T follicular helper cell (primary cell): ENCODE data around the gene SAMD11.
"Not testable (repeated sequence)": the region's sequence is repeated elsewhere in the genome, so short reads cannot be mapped to it uniquely, and the experiment has no call there.

Source experiments
- DNase-seq: peaks from one replicate; pipeline ENCODE4 v3.0.0-alpha.2; 2020; ENCODE audit warnings: low read depth
- total RNA-seq, 2 experiments: gene quantifications; one replicate each; lab custom pipeline; 2026; lab: John Stamatoyannopoulos, UW

The SAMD11 gene, protein sequence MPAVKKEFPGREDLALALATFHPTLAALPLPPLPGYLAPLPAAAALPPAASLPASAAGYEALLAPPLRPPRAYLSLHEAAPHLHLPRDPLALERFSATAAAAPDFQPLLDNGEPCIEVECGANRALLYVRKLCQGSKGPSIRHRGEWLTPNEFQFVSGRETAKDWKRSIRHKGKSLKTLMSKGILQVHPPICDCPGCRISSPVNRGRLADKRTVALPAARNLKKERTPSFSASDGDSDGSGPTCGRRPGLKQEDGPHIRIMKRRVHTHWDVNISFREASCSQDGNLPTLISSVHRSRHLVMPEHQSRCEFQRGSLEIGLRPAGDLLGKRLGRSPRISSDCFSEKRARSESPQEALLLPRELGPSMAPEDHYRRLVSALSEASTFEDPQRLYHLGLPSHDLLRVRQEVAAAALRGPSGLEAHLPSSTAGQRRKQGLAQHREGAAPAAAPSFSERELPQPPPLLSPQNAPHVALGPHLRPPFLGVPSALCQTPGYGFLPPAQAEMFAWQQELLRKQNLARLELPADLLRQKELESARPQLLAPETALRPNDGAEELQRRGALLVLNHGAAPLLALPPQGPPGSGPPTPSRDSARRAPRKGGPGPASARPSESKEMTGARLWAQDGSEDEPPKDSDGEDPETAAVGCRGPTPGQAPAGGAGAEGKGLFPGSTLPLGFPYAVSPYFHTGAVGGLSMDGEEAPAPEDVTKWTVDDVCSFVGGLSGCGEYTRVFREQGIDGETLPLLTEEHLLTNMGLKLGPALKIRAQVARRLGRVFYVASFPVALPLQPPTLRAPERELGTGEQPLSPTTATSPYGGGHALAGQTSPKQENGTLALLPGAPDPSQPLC
- total RNA-seq = 0.26 to 0.48 reads per million in 2 experiments

DNA sequence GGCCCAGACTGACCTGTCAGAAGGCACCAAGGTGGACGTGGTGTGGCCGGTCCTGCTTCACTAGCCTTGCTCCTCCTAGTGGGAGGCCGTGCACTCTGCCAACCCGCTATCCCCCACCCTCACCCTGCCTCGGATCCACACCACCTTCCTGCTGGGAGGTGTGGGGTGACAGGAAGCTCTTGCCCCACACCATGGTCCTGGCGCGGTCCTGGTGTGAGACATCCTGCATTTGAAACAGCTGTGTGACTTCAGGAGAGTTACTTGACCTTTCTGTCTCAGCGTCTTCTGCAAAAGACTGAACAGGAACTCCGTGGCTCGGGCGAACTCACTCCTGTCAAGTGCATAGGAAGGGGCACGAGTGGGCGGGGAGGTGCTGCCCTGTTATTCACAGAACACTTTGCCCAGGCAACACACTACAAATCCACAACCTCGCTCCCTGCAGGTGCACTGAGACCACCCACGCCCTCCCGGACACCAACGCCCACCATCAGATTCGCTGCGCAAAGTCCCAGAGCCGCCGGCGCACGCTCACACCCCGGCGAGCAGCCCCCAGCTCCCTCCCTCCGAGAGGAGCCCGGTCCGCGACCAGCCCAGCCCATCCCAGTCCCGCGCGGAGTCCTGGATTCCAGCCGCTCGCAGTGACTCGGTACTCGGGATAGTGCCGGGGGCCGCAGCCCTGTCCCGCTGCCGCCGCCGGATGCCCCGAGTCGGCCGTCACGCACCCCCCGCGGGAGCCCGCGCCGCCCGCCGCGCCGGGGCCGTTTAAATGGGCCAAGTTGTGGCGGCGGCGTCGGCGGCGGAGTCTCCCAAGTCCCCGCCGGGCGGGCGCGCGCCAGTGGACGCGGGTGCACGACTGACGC, at the start of gene SAMD11:
Gene SAMD11 (plus strand): TSS at position 793 of the 860 bp plus-strand sequence. CDS start 509 bp downstream, outside the sequence.
- peak; percentile 47 for DNase-seq

DNA sequence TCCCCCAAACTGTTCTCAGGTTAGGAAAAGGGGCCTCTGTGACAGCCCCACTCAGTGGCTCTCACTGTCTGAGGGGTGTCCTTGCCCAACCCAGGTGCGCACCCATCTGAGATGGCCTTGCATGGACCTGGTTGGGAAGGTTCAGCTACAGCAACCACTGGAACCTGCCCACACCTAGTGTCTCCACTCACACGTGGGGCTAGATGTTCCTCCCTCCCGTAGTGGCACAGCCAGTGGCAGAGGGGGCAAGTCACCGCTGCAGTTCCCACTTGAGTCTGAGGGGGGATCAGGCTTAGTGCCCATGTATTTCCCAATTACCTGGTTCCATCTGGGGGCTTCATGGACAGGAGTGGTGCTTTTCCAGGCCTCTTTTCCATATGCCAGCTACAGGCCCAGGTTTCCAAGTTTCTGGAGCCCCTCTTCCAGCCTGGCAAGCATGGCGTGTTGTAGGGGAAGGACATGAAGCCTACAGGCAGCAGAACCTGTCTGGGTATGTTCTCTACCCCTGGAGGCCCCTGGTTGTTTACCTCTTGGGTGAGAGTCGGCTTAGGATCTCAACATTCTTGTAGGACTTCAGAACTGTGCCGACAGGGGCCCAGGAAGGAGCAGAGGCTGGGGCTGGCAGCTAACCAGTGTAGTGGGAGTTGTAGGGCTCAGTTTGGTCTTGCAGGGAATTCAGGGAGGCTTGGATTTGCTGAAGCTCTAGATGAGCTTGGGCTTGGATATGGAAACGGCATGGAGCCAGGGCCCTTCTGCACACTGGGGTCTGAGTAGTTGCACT, 47.1 kb upstream of the SAMD11 start:
- not testable (repeated sequence) for DNase-seq

DNA sequence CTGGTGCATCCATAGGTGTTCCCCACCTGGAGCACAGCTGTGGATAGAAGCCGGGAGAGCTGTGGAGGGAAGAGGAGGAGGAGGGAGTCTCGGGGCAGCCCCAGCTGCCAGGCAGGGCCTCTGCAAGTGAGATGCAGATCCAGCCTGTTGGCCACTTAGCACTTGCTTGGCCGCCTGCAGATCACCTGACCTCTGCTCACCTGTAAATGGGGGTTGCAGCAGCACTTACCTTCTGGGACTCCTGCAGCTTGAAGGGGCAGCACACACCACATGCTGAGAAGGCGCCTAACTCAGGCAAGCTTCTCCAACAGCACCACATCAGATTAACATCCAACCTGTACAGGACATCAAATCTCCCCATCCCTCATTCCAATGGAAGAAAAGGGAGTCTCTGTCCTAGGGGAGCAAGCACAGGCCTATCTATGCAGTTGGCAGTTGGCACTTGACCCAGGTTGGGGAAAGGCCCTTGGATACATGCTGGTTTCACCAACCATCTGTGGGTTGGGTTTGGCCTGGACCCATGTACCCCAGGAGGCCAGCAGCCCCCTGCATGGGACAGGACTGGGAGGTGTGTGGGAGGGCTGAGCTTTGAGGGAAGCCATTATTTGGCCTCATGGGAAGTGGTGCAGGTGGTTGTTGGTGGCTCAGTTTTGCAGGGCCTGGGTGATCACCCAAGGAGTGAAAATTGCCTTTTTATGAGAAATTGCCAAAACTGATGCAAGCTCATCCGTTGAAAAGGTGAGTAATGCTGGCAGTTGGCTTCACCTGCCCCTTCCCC, 46.3 kb upstream of the SAMD11 start:
- DNase-seq = not testable (repeated sequence)

DNA sequence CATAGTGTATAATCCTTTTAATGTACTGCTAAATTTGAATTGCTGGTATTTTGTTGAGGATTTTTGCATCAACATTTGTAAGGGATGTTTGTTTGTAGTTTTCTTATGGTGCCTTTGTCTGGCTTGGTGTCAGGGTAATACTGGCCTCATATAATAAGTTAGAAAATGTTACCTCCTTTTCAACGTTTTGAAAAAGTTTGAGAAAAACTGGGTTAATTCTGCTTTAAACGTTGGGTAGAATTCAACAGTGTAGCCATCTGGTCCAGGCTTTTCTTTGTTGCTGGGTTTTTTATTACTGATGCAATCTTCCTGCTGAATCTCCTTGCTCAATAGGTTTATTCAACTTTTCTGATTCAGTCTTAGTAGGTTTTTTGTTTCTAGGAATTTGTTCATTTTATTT, 43.2 kb upstream of the SAMD11 start:
- not testable (repeated sequence) for DNase-seq

DNA sequence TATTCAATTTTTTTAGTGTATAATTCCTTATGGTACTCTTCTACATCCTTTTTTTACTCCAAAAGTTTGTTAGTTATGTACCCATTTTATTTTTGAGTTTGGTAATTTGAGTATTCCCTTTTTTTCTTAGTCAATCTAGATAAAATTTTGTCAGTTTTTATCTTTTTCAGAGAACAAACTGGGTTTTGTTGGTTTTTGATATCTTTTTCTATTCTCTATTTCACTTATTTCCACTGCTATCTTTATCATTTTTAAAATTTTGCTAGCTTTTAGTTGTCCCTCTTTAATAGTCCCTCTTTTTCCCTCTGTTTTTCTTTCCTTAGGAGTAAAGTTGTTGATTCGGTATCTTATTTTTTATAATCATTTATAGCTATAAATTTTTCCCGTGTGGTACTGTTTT, 42.8 kb upstream of the SAMD11 start:
- not testable (repeated sequence) for DNase-seq

DNA sequence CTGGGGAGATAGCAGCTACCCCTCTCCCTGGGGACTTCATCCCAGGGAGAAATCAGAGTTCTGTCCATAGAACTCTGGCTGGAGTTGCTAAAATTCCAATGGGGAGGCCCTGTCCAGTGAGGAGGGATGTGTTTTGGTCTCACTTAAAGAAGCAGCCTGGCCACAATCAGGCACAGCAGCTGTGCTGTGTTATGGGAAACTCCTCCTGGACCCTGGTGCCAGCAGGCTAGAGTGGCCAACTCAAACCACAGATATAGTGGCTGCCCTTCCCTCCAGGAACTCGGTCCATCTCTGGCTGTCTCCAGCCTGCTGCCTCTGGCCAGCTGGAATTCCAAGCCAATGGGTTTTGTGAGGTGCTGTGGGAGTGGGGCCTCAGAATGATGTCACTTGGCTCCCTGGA, 37.4 kb upstream of the SAMD11 start:
- DNase-seq = no peak

DNA sequence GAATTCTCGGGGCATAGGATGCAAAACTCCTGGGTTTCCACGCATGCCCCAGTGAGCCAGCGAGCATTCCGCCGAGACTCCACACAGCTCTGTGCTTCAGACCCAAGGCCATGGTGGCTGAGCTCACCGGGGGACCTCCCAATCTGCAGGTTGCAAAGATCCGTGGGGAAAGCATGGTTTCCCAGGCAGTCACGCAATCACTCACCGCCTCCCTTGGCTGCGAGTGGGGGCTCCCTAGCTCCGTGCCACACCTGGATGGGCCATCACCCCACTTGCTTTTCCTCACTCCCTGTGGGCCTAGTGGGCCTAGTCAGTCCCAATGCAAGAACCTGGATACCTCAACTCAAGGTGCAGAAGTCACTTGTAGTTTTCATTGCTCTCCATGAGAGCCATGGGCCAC, 37.0 kb upstream of the SAMD11 start:
- no peak for DNase-seq

DNA sequence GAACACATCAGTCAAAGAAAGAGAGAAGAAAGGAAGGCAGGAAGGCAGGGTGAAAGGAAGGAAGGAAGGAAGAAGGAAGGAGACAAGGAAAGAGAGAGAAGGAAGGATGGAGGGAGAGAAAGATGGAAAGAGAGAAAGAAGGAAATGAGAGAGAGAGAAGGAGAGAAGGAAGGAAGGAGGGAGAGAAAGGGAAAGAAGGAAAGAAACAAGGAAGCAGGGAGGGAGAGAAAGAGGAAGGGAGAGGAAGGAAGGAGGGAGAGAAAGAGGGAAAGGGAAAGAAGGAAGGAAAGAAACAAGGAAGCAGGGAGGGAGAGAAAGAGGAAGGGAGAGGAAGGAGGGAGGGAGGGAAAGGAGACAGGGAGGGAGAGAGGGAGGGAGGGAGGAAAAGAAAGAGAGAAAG, 35.4 kb upstream of the SAMD11 start:
- DNase-seq = no peak

DNA sequence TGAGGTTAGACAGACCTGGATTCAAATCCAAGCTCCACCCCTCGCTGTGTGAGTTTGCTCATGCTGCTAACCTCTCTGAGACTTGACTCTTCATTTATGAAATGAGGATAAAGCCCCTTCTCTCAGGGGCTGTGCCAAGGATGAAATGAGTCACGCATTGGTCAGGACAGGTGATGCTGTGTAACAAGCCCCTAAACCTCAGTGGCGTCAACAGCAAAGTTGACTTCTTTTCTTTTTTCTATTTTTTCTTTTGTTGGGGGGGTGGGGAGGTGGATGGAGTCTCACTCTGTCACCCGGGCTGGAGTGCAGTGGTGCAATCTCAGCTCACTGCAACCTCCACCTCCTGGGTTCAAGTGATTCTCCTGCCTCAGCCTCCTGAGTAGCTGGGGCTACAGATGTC, 33.9 kb upstream of the SAMD11 start:
- not testable (repeated sequence) for DNase-seq

DNA sequence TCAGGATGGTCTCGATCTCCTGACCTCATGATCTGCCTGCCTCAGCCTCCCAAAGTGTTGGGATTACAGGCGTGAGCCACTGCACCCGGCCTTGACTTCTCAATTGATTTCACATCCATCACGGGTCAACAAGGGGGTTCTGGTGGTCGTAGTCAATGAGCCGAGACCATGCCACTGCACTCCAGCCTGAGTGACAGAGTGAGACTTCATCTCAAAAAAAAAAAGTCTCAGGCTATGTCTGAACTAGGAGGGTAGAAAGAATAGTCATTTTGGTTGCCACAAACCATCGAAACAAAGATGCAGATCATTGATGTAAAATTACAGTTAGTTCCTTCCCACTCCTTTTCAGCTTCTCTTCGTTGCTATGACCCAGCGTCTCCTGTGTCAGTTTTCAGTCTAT, 33.5 kb upstream of the SAMD11 start:
- DNase-seq = not testable (repeated sequence)

DNA sequence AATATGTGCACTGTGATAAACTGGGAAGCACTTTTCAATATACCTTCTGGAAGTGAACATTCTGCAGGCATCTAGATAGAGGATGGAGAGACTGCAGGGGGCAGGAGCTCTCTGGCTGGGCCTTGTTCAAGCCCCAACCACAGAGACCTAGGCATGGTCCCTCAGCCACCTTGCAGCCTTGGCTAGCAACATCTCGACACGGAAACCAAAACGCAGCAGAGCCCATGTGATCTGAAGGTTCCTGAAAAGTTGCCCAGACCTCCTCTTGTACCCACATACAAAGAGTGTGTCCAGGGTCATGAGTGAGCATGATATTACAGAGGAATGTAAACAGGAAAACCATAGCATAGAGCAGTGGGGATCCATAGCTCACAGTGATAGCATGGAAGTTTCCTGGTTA, 33.1 kb upstream of the SAMD11 start:
- DNase-seq = no peak

DNA sequence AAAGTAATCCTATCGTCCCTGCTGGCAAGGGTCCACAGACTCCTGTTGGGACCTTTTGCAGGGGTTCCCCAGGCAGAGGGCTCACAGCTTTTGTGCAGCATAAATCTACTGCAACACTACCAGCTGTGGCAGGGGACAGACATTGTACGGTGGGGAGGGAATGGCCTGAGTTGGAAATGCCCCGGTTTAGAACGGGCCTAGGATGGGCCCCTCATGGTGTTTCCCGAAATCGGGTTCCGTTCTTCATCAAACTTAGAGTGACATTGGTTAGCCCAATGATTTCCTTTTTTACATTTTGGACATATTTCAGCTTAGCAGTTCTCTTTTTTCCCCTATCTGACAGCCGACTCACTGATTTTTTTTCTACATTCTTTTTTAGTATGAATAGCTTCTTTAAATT, 26.5 kb upstream of the SAMD11 start:
- no peak for DNase-seq

DNA sequence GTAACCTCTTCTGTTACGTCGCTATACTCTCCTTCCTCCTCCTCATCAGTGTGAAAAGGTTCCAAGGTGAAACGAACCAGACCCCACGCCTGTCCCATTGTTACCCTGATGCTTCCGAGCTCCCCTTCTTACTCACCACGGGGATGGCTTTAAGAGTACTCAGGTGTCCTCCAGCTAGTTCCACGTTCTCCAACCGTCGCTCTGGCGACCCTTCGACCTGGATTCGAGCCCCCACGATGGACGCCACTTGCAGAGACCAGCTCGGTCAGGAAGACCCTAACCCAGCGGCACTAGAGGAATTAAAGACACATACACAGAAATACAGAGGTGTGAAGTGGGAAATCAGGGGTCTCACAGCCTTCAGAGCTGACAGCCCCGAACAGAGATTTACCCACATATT, 25.8 kb upstream of the SAMD11 start:
- DNase-seq = not testable (repeated sequence)

DNA sequence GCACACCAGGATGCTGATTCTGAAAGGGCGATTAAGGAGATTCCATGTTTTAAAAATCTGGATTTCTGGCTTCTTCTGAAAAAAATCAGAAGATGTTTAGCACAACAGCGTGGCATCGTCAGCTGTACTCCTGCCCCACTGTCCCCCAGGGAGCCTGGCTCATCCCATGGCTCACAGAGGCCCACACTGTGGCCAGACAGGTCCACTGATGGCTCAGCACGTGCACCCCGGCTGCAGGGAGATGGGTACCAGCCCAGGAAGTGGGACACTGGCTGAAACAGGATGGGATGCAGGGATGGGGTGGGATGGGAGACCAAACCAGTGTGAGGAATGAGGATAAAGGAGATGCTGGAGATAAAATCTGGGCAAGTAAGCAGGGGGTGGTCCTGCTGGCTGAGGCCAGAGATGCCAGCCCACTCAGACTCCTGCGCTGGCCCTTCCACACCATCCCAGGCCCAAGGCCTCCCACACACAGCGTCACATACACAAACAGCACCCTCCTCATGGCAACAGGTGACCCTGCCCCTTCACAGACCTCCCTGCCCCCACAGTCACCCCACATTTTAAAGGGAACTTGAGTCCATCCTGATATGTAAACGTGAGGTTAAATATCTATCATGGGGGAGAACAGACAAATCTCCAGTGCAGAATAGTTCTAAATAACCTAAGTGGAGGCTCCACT, 23.9 kb upstream of the SAMD11 start:
- no peak for DNase-seq

DNA sequence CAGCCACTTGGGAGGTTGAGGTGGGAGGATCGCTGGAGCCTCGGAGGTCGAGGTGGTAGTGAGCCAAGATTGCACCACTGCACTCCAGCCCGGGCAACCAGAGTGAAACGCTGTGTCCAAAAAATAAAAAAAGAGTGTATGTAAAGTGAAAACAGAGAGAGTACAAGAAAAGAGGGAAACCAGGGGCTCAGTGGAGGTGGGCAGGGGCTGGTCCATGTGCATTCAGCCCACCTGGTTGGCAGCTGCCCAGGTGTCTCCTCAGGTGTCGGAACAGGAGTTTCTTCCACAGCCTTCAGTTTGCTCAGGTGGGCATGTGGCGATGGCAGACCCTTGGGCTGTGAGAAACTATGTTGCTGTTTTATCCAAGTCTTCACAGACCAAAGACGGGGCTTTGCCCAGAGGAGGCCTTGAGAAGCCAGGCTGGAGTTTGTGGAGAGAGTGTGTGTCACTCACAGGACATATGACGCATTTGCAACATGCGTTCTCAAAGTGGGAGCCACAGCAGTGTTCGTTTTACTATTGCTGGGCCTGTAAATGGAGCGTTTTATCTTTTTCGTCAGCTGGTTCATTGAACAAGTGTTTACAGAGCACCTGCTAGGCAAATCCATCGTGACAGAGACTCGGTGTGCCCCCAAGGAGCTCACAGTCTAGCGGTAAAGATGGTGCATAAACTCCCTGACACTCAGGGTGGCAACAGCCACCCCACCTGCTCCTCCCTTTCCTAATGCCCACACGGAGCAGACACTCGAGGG, 22.4 kb upstream of the SAMD11 start:
- no peak for DNase-seq

DNA sequence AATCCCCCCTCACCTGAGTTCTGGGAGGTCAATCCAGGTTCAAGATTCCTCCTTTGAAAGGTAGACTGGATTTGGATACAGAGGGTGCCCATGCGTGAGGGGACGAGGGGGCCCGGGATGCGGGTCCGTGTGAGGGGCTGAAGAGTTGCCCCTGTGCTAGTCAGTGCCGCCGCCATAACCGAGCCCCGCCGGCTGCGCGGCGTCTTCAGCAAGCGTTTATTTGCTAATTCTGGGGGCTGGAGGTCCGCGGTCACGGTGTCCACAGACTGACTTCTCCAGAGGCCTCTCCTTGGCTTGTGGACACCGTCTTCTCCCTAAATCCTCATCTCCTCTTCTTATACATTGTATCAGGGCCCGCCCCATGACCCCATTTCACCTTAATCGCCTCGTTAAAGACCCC, 20.9 kb upstream of the SAMD11 start:
- DNase-seq = no peak

DNA sequence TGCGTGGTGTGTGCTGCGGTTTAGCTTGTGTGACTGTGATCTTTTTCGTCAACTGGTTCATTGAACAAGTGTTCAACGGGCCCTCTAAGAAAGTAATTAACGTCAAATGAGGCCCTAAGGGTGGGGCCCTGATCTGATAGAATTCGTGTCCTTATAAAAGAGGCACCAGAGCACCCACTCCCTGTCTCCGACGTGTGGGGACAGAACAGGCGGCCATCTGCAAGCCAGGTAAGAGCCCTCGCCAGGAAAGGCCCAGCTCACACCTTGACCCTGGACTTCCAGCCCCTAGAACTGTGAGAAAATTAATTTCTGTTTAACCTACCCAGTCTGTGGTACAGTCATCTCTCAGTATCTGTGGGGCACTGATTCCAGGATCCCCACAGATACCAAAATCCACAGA, 20.4 kb upstream of the SAMD11 start:
- no peak for DNase-seq

DNA sequence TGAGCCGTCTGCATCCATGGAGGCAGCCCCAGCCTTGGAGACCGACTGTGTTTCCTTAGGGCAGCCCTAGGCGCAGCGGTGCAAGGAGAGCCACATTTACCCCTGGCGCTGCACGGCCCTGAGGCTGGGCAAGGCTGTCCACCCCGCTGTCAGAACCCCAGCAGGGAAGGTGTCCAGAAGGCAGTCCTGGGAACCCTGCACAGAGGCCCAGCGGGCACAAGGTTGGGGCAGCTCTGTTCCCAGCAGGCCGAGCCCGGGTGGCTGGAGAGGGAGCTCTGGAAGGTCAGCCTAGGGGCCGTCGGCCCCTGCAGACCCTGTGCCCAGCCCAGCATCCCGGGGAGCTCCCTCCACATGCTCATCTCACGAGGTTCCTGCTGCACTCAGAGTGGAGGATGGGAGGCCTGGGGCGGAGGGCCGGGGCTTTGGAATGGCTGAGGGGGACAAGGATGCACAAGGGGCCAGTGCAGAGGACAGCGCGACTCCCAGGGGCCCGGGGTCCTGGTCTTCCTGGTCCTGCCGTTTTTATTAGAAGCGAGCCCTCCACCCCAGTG, 19.9 kb upstream of the SAMD11 start:
- DNase-seq = no peak
